Neutrophil (primary cell): ENCODE results near the gene MBTPS1.
A peak's percentile ranks its signal among the peaks of the same experiment; 100 is the strongest.

Experiments used
- H3K27ac ChIP-seq: fragments of 200-600 bp; sonication (generic); 2 replicates; pipeline ENCODE4 v1.5.1; 2016; ENCODE audit warnings: mild to moderate bottlenecking, moderate library complexity
- H3K27me3 ChIP-seq: fragments of 200-600 bp; sonication (generic); 2 replicates; pipeline ENCODE4 v1.6.0; 2016; ENCODE audit warnings: mild to moderate bottlenecking
- H3K36me3 ChIP-seq: fragments of 200-600 bp; sonication (generic); 2 replicates; pipeline ENCODE4 v1.5.1; 2017
- H3K4me1 ChIP-seq, 2 experiments: fragments of 200-600 bp in 1 of 2; sonication (generic) in 1 of 2; 1 replicate in 1 of 2; 2 replicates in 1 of 2; pipeline versions ENCODE4 v1.5.1 to v1.6.1; 2013 to 2016; ENCODE audit warnings: low read depth in 1 of 2, low read length in 1 of 2, mild to moderate bottlenecking in 1 of 2, moderate library complexity in 1 of 2; ENCODE audit not compliant: control insufficient read depth in 1 of 2, insufficient read depth in 1 of 2
- H3K4me3 ChIP-seq, 2 experiments: fragments of 200-600 bp in 1 of 2; sonication (generic) in 1 of 2; 1 replicate in 1 of 2; 2 replicates in 1 of 2; pipeline ENCODE4 v1.5.1; 2013 to 2016; ENCODE audit warnings: low read depth in 1 of 2, low read length in 1 of 2, mild to moderate bottlenecking in 1 of 2, moderate library complexity in 1 of 2
- H3K9me3 ChIP-seq: fragments of 200-600 bp; sonication (generic); 2 replicates; pipeline ENCODE4 v1.5.1; 2016
- CTCF ChIP-seq: fragments of 200-600 bp; sonication (generic); IDR thresholded peaks from 2 replicates; pipeline ENCODE4 v1.5.1; 2016; ENCODE audit warnings: antibody characterized with exemption

The MBTPS1 gene

DNA sequence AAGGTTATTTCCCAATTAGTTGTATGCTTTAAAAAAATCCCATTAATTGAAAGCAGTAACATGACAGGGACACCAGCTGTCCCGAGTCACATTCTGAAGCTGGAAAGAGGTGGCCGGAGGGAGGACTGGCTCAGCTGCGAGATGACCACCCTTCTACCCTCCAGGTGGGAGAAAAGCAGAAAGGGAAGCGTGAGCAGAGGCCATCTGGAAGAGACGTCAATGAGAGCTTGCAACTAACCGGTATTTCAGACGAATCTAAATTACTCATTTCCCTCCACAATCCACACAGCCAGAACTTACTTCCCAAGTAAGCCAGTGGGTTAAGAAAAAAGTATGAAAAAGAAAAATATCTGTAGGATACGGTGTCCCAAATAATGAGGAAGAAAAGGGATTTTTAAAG is 45.6 kb downstream of the MBTPS1 start:
- Histone ChIP-seq H3K27ac (no peak overlapping the region), H3K36me3 (peaks cover 57% of the 10 kb centered on the region), H3K27me3 (no peaks in the 10 kb centered on the region), H3K4me3 (no peak overlapping the region), H3K4me1 (peaks cover 23 to 25% of the 10 kb centered on the region in 2 experiments), H3K9me3 (no peaks in the 10 kb centered on the region)
- TF ChIP-seq CTCF: no peak

DNA sequence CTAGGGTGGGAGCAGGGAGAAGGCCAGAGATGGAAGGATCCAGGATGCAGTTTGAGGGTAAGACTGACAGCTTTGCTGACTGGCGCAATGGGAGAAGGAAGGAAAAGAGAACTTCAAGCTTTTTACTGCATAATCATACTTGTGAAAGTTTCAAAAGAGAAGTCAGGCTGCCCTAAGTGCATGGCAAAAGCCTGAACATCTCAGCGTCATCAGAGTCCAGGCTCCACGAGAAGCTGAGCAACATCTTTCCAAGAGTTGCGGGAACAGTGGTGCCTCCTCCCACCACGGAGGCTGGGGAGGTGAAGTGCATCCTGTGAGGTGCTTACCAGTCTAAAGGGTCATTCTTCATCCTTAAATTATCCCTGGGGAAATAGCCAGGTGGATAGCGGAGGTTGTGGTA is 47.2 kb downstream of the MBTPS1 start:
- TF ChIP-seq CTCF: no peak
- no peaks in the 10 kb centered on the region for H3K27me3 ChIP-seq
- H3K4me1 ChIP-seq: peaks cover 23 to 25% of the 10 kb centered on the region in 2 experiments
- peak overlapping the region; percentile 88 for H3K27ac ChIP-seq
- H3K36me3 ChIP-seq: peaks cover 41% of the 10 kb centered on the region
- peak overlapping the region in 1 of 2 experiments; percentile 1 for H3K4me3 ChIP-seq
- no peaks in the 10 kb centered on the region for H3K9me3 ChIP-seq

DNA sequence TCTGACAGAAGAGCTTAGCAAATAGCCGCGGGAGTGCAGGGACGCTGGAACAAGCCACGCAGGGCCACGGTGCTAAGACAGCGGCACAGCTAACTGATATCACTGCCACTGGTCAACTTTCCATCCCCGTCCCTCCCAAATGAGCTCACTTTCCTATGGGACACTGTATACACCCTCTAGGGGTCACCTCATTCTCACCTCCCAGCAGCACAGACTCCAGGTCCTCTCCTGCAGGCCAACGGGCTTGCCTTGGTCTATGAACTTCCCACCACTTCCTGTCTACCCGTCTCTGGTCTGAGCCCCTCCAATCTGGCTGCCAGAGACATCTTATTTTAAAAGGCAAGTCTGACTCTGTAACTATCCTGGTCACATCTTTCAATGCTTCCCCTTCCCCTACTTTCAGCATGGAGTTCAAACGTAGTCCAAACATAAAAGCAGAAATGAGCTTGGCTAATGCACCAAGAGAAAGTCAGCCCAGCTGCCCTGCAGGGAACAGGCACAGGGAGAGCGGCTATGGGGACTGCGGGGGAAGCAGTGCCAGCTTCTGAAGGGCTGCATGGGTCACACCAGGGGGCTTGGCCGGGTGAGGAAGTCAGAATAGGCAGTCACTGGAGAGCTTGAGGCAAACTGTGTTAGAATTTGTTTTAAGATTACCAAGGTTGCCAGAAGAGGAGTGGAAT is 47.8 kb downstream of the MBTPS1 start:
- H3K9me3 ChIP-seq: no peaks in the 10 kb centered on the region
- H3K4me1 ChIP-seq: peaks cover 23 to 25% of the 10 kb centered on the region in 2 experiments
- no peak for TF ChIP-seq CTCF
- peak overlapping the region in 1 of 2 experiments; percentile 1 for H3K4me3 ChIP-seq
- H3K36me3 ChIP-seq: peaks cover 38% of the 10 kb centered on the region
- H3K27me3 ChIP-seq: no peaks in the 10 kb centered on the region
- peak overlapping the region; percentile 88 for H3K27ac ChIP-seq

GRCh38 chr16:84068041-84068440 is 48.7 kb downstream of the MBTPS1 start:
- Histone ChIP-seq H3K27ac (peak overlapping the region; percentile 88), H3K27me3 (no peaks in the 10 kb centered on the region), H3K9me3 (no peaks in the 10 kb centered on the region), H3K4me1 (peaks cover 23 to 25% of the 10 kb centered on the region in 2 experiments), H3K36me3 (peaks cover 41% of the 10 kb centered on the region), H3K4me3 (no peak overlapping the region)
- no peak for TF ChIP-seq CTCF

GRCh38 chr16:84067640-84068039 is 49.1 kb downstream of the MBTPS1 start:
- H3K4me1 ChIP-seq: peaks cover 23 to 25% of the 10 kb centered on the region in 2 experiments
- peaks cover 41% of the 10 kb centered on the region for H3K36me3 ChIP-seq
- H3K27ac ChIP-seq: peak overlapping the region; percentile 88
- H3K27me3 ChIP-seq: no peaks in the 10 kb centered on the region
- H3K9me3 ChIP-seq: no peaks in the 10 kb centered on the region
- no peak overlapping the region for H3K4me3 ChIP-seq
- TF ChIP-seq CTCF: no peak
